HG03442 (cell line): ENCODE results near the gene TFB1M.
A peak's percentile ranks its signal among the peaks of the same experiment; 100 is the strongest.
"Not testable (repeated sequence)": the region's sequence is repeated elsewhere in the genome, so short reads cannot be mapped to it uniquely, and the experiment has no call there.

Experiments used
- ATAC-seq: cut with Tn5 transposase; IDR thresholded peaks from one replicate; pipeline ENCODE4 v1.9.1; 2021; ENCODE audit warnings: mild to moderate bottlenecking, moderate library complexity; ENCODE audit not compliant: unreplicated experiment

The TFB1M gene

DNA sequence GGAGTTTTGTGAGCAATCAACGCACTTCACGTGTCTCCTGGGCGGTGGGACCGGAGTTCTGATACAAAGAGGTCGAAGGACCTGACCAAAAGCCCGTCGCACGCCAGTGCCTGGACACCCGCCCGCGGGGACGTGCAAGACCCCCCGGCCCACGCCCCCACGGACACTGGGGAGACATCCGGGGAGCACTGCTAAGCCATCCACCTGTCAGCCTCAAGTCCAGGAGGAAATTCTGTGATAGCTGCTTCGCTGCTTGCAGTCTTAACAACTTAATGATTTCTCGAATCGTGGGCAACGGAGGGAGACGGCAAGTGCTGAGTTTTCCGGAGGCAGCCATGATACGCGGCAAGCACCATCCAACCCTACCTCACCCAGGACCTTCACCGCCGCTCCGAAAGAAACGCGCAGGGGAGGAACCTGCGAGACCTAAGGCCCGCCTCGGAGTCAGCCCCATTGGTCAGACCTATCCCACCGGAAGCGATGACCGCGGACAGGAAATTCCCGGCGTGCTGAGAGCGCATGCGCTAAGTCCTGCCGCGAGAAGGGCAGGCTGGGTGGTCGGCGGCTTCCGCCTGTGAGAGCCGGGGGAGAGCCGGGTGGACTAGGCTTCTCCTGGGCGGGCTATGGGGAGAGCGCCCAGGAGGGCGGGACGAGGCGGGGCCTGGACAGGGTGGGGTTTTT, at the start of gene TFB1M:
Gene TFB1M (minus strand): TSS at position 393 of the 681 bp plus-strand sequence. CDS start 56 bp downstream, at position 337.
- ATAC-seq: peak; percentile 95

DNA sequence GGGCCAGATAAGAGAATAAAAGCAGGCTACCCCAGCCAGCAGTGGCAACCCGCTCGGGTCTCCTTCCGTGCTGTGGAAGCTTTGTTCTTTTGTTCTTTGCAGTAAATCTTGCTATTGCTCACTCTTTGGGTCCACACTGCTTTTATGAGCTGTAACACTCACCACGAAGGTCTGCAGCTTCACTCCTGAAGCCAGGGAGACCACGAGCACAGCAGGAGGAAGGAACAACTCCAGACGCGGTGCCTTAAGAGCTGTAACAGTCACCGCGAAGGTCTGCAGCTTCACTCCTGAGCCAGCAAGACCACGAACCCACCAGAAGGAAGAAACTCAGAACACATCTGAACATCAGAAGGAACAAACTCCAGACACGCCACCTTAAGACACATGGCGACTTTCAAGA, 49.7 kb upstream of the TFB1M start:
- not testable (repeated sequence) for ATAC-seq

DNA sequence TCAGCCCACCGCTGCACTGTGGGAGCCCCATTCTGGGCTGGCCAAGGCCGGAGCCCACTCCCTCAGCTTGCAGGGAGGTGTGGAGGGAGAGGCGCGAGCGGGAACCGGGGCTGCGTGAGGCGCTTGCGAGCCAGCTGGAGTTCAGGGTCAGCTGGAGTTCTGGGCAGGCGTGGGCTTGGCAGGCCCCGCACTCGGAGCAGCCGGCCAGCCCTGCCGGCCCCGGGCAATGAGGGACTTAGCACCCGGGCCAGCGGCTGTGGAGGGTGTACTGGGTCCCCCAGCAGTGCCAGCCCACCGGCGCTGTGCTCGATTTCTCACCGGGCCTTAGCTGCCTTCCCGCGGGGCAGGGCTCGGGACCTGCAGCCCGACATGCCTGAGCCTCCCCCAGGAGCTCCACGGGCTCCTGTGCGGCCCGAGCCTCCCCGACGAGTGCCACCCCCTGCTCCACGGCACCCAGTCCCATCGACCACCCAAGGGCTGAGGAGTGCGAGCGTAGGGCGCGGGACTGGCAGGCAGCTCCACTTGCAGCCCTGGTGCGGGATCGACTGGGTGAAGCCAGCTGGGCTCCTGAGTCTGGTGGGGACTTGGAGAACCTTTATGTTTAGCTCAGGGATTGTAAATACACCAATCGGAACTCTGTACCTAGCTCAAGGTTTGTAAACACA, 48.8 kb upstream of the TFB1M start:
- ATAC-seq: not testable (repeated sequence)

DNA sequence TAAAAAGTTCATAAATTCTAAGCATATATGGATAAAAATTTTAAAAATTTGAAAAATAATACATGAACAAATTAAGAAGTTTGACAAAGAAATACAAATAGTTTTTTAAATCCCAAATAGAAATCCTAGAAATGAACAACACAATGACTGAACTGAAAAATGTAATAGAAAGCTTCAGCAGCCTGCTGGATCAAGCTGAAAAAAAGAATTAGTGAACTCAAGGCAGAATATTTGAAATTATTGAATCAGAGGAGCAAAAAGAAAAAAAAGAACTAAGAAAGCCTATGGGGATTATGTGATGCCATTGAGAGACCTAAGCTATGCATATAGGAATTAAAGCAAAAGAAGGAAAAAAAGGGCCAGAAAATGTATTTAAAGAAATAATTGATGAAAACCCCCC, 39.9 kb upstream of the TFB1M start:
- ATAC-seq: no peak

DNA sequence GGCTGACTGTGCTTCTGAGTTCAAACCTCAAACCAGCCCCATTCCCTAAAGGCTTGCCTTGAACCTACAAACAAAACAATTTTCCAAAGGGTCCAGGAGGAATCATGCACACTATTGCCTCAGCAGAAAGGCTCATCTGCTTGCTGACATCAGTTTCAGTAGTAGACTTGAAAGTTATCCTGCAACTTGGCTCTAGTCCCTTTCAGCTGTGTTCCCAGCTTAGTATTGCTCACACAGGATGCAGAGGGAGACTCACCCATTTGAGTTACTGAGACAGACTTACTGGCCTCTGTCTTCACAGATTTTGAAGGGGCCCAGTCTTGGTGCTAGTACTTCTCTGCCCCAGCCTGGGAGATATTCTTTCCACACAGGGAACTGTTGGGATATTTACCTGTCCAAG, 38.5 kb upstream of the TFB1M start:
- no peak for ATAC-seq

DNA sequence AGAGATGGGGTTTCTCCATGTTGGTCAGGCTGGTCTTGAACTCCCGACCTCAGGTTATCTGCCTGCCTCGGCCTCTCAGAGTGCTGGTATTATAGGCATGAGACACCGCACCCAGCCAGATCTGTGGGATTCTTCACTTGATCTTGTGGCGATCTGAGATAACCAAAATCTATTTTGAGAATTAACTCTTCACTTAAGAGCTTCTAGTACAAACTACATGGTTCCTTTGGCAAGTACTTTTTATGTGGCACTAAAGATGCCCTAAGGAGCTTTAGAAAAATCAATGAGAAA, 37.8 kb upstream of the TFB1M start:
- no peak for ATAC-seq

DNA sequence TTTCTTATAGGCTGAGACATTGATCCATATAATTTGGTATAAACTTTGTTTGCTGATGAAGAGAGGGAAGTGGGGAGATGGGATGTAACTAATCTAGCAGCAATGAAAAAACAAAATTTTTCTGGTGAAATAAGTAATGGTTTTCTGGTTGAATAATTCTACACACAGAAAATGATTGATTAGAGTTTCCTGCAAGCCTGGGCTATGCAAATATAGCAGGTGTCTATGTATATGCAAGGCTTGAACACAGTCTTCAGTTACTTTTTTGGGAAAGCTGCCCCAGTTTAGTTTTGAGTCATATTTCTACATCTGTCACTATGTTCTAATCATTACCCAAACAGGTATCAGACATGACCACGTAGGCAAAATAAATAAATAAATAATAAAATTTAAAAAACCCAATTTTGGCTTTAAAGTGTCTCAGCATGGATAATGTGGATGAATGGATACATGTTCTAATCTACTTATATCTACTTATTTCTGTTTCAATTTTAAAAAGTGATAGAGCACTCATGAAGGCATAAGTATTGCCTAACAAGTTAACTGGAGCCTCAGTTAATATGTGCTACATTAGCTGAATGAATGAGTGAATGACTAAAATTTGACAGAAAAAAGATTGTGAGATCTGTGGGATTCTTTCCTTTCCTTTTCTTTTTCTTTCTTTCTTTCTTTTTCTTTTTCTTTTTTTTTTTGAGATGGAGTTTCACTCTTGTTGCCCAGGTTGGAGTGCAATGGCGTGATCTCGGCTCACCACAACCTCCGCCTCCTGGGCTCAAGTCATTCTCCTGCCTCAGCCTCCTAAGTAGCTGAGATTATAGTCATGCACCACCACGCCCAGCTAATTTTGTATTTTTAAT, 37.2 kb upstream of the TFB1M start:
- peak; percentile 96 for ATAC-seq

DNA sequence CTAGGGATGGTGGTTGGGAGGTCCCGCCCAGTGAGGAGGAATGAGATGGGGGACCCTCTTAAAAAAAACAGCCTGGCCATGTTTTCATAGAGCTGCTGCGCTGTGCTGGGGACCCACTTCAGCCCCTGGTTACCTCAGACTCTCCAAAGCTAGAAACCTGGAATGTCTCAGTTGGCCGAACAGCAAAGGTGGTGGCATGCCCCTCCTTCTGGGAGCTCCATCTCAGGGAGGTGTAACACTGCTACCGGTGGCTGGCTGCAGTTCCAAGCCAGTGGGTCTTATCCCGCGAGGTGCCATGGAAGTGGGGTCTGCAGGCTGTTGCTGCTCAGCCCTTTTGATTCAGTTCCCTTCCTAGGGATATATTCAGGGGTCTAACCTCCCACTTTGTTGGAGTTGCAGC, 35.7 kb upstream of the TFB1M start:
- ATAC-seq: no peak

DNA sequence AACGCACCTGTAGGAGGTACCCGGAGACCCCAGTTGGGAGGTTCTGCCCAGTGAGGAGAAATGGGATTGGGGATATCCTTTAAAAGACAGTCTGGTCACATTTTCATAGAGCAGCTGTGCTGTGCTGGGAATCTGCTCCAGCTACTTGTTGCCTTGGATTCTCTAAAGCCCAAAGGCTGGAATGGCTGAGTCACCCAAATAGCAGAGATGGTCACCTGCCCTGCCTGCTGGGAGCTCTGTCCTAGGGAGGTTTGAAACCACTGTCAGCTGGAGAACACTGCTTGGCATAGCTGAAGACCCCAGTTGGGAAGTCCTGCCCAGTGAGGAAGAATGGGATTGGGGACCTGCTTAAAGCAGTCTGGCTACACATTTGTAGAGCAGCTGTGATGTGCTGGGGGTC, 34.8 kb upstream of the TFB1M start:
- no peak for ATAC-seq

DNA sequence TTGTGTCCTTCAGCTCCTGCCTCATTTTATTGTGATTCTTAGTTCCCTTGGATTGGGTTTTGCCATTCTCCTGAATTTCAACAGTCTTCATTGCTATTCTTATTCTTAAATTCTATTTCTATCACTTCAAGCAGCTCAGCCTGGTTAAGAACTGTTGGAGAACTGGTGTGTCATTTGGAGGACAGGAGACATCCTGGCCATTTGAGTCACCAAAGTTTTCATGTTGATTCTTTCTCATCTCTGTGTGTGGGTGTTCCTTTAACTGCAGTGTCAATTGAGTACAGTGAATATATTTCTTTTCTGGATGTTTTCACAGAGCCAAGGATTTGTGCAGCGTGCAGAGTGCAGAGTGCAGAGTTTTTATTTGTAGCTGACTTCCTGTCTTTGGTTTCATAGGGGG, 33.5 kb upstream of the TFB1M start:
- ATAC-seq: no peak

DNA sequence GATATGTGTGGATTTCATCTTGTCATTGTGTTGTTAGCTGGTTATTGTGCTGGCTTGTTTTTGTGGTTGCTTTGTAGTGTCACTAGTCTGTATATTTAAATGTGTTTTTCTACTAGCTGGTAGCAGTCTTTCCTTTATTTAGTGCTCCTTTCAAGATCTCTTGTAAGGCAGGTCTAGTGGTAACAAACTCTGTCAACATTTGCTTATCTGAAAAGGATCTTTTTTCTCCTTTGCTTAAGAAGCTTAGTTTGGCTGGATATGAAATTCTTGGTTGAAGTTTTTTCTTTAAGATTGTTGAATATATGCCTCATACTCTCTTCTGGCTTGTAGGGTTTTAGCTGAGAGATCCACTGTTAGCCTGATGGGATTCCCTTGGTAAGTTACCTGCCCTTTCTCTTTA, 32.7 kb upstream of the TFB1M start:
- no peak for ATAC-seq

DNA sequence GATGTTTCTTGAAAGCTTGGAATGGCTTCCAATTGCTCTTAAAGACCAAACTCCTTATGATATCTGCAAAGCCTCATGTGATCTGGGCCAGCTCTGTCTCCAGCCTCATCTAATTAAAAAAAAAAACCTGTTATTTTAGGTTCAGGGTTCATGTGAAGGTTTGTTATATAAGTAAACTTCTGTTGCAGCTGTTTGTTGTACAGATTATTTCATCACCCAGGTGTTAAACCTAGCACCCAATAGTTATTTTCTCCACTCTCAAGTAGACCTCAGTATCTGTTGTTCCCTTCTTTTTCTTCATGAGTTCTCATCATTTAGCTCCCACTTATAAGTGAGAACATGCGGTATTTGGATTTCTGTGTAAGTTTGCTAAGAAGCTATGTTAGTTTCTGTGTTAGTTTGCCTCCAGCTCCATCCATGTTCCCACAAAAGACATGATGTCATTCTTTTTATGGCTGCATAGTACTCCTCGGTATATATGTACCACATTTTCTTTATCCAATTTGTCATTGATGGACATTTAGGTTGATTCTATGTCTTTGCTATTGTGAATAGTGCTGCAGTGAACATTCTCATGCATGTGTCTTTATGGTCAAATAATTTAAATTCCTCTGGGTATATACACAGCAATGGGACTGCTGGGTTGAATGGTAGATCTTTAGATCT, 30.2 kb upstream of the TFB1M start:
- ATAC-seq: no peak

DNA sequence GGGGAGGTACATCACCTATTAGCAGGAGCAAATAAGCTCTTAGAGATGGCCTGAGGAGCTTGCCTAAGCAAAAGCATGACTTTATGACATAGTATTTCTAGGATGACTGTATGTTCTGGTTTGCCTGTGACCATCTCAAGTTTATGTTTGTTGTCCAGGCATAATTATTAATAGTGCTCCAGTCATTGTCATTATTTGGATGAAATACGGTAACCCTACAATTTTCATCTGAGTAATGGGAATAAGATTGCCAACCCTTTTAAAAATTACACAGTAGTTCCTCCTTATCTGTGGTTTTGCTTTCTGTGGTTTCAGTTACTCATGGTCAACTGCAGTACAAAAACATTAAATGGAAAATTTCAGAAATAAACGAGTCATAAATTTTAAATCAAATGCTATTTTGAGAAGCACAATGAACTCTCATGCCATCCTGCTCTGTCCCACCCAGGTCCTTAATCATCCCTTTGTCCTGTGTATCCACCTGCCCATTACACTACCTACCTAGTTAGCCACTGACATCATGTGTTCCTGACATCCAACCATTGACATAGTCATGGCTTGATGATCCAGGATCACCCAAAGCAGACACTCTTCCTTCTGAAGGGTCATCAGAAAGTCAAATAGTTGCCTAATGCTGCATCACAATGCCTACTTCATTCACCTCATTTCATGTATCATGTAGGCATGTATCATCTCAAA, 27.0 kb upstream of the TFB1M start:
- peak; percentile 55 for ATAC-seq

DNA sequence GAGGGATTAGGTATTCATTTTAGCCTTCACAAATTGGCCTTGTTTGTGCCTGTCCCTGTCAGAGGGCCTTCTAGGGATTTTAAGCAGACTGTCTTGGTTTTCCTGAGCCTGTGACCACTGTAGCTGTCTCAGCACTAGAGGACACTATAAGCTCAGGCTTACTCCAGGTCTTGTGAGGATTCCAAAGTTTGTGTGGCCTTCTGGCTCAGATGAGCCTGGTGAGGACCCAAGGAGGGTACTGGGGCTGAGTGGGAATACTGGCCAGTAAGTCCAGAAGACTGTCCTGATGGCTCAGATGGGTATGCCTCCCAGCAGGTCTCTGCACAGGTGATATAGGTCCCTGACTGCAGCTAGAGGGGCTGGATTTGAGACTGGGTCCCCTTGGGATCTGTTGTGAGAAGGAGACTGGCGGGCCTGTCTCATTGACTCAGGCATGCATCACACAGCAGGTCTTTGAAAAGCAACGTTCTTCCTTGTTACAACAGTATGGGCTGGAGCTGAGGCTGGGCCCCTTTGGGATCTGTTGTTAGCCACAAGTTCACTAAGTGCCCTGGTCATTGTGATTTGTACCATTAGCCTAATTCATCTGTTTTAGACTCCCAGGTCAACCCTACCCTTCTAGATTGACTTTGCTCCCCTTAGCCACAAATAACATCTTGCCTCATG, 26.3 kb upstream of the TFB1M start:
- ATAC-seq: peak; percentile 27

DNA sequence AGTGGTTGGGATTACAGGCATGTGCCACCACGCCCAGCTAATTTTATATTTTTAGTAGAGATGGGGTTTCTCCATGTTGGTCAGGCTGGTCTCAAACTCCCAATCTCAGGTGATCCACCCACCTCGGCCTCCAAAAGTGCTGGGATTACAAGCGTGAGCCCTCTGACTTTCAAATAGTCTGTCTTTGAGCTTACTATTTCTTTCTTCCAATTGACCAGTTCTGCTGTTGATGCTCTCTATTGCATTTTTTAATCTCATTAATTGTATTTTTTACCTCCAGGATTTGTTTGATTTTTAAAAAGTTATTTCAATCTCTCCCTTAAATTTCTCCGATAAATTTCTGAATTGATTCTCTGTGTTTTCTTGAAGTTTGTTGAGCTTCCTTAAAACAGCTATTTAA, 25.6 kb upstream of the TFB1M start:
- ATAC-seq: not testable (repeated sequence)

DNA sequence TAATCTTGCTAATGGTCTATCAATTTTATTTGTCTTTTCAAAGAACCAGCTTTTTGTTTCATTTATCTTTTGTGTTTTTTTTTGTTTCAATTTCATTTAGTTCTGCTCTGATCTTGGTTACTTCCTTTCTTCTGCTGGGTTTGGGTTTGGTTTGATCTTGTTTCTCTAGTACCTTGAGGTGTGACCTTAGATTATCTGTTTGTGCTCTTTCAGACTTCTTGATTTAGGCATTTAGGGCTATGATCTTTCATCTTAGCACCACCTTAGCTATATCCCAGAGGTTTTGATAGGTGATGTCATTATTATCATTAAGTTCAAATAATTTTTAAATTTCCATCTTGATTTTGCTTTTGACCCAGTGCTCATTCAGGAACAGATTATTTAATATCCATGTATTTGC, 24.0 kb upstream of the TFB1M start:
- not testable (repeated sequence) for ATAC-seq

DNA sequence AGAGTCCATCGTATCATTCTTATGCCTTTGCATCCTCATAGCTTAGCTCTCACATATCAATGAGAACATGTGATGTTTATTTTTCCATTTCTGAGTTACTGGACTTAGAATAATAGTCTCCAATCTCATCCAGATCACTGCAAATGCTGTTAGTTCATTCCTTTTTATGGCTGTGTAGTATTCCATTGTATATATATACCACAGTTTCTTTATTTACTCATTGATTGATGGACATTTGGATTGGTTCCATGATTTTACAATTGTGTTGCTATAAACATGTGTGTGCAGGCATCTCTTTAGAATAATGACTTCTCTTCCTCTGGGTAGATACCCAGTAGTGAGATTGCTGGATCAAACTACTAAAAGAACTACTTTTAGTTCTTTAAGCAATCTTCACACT, 21.0 kb upstream of the TFB1M start:
- ATAC-seq: no peak

DNA sequence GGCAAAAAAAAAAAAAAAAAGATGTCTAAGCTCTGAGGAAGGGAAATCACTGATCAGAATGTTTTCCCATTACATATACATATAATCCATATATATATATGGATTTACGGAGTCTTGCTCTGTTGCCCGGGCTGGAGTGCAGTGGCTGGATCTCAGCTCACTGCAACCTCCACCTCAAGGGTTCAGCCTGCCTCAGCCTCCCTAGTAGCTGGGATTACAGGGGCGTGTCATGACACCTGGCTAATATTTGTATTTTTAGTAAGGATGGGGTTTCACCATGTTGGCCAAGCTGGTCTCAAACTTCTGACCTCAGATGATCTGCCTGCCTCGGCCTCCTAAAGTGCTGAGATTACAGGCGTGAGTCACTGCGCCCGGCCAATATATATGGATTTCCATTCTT, 19.8 kb upstream of the TFB1M start:
- not testable (repeated sequence) for ATAC-seq

DNA sequence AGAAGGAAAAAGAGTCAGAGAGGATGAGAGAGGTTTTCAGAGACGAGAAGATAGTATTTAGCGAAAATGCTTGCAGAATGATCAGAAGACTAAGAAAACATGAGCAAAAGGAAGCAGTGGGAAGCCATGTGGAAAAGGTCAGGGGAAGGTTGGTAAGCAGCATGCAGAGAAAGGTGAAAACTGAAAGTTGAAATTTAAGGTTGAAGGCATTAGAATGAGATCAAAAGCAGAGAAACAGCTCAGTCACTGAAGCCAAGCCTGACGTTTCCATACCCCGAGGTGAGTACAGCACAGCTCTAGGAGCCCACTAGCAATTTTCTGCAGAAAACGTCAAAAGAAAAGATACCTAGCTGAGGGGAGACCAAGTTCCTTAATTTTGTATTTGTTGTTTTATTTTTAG, 19.1 kb upstream of the TFB1M start:
- peak; percentile 81 for ATAC-seq

DNA sequence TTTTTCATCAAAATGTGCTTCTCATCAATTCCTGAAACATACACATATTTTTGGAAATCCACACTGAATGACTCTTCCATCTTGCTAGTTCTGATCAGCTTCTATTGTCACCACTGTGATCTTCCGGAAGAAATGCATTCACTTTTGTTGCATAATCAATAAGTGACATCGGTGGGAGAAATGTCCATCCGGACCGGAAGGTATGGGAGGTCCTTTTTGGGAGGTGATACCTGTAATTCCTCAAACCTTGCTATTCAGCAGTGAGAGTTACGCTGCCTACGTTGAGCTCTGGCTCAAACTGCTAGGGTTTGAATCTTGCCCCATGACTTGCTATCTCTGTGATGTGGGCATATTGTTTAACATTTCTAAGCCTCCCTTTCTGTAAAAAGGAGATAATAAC, 16.6 kb upstream of the TFB1M start:
- ATAC-seq: no peak
